RWPE1 (cell line): ENCODE results near the gene CDS2.
A peak's percentile ranks its signal among the peaks of the same experiment; 100 is the strongest.

Experiments used
- CTCF ChIA-PET: fragments of 350-600 bp; sonication (Branson Sonifier 250); formaldehyde crosslinking; extraction: SDS; loops from one replicate; lab custom pipeline; 2021; lab: Yijun Ruan, JAX
- POLR2A ChIA-PET: fragments of 400-600 bp; formaldehyde crosslinking; extraction: SDS; loops from one replicate; lab custom pipeline; 2020; ENCODE audit warnings: antibody characterized with exemption; ENCODE audit not compliant: low non-redundant PET; lab: Yijun Ruan, JAX
- DNase-seq: peaks from one replicate; pipeline ENCODE4 v3.0.0; 2012; ENCODE audit warnings: low spot score
- H3K27ac ChIP-seq: fragments of 450-650 bp; 2 replicates; pipeline ENCODE4 v1.5.1; 2017
- CTCF ChIP-seq: fragments of 450-650 bp; conservative IDR thresholded peaks from 2 replicates; pipeline ENCODE4 v1.5.1; 2017; ENCODE audit warnings: low read depth, mild to moderate bottlenecking

The CDS2 gene

GRCh38 chr20:5100684-5101347 lies 26.0 kb upstream of the CDS2 start:
- DNase-seq = peak; percentile 76

GRCh38 chr20:5104479-5104878 lies 22.3 kb upstream of the CDS2 start:
- no peak for TF ChIP-seq CTCF
- ChIA-PET POLR2A (no interaction called here), CTCF (no interaction called here)
- DNase-seq = no peak
- H3K27ac ChIP-seq = no peak overlapping the region

More at GRCh38 chr20:5100684-5101347, 26.0 kb upstream of the CDS2 start:
- CTCF ChIA-PET = interaction anchor here (0.6 to 1.8 kb wide), 33 partner anchors 10 to 1017 kb away, joined by 3 to 9 read pairs (median 3); no protein-coding TSS in a partner anchor
- no peak overlapping the region for H3K27ac ChIP-seq
- TF ChIP-seq CTCF = peak; percentile 96
- POLR2A ChIA-PET = interaction anchor here (0.6 kb wide), 1 partner anchor 407 kb away, joined by 3 read pairs; no protein-coding TSS in a partner anchor

GRCh38 chr20:5109276-5109675 lies 17.5 kb upstream of the CDS2 start:
- DNase-seq = no peak
- POLR2A ChIA-PET = no interaction called here
- CTCF ChIA-PET = no interaction called here
- no peak overlapping the region for H3K27ac ChIP-seq
- no peak for TF ChIP-seq CTCF

- no peak for TF ChIP-seq CTCF
- ChIA-PET POLR2A (interaction anchor here (0.5 kb wide), 1 partner anchor 374 kb away, joined by 6 read pairs; no protein-coding TSS in a partner anchor), CTCF (interaction anchor here (0.6 kb wide), 1 partner anchor 206 kb away, joined by 3 read pairs; no protein-coding TSS in a partner anchor)
Measured at GRCh38 chr20:5113615-5113986, 13.2 kb upstream of the CDS2 start.

GRCh38 chr20:5114403-5114802 lies 12.4 kb upstream of the CDS2 start:
- DNase-seq = no peak
- CTCF ChIA-PET = no interaction called here
- H3K27ac ChIP-seq = no peak overlapping the region
- no peak for TF ChIP-seq CTCF
- POLR2A ChIA-PET = no interaction called here

More at GRCh38 chr20:5113615-5113986, 13.2 kb upstream of the CDS2 start:
- DNase-seq = no peak
- peak overlapping the region; percentile 97 for H3K27ac ChIP-seq

DNA sequence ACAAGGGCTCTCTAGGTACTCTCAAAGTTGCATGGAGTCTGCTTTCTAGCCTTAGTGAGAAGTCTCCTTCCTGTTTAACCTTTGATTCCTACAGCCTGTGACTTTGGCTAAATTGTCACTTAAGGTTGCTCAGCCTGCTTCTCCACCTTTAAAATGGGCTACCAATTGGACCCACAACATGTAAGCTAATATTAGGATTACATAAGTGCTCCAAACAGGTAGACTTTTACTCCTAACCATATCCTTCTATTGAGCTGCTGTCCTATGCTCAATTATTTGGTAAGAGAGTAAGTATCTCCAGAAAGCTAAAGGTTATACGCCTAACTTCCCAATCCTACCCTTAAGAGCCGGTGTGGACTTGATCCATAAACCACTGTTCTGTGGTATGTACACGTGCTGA lies 9.9 kb upstream of the CDS2 start:
- DNase-seq = no peak
- TF ChIP-seq CTCF = no peak
- ChIA-PET CTCF (interaction anchor here (0.6 to 1.4 kb wide), 3 partner anchors 9 to 542 kb away, joined by 3 read pairs; no protein-coding TSS in a partner anchor), POLR2A (no interaction called here)
- peak overlapping the region; percentile 47 for H3K27ac ChIP-seq
